ENCODE measurements around the gene CDS2. TPM values are rescaled to one million over a fixed set of nuclear protein-coding genes. Genes with fewer than 3 reads are reported as not detected.
A peak's percentile ranks its signal among the peaks of the same experiment; 100 is the strongest.

CDS2 gene
- total and polyA plus RNA-seq, 2 of the 13 experiments (the other 11 are each of a cell fraction or from before 2014, with no cell fraction given): 81.3 to 153 TPM

- TF ChIP-seq, protein P1, sequence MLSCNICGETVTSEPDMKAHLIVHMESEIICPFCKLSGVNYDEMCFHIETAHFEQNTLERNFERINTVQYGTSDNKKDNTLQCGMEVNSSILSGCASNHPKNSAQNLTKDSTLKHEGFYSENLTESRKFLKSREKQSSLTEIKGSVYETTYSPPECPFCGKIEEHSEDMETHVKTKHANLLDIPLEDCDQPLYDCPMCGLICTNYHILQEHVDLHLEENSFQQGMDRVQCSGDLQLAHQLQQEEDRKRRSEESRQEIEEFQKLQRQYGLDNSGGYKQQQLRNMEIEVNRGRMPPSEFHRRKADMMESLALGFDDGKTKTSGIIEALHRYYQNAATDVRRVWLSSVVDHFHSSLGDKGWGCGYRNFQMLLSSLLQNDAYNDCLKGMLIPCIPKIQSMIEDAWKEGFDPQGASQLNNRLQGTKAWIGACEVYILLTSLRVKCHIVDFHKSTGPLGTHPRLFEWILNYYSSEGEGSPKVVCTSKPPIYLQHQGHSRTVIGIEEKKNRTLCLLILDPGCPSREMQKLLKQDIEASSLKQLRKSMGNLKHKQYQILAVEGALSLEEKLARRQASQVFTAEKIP (CRISPR knock-in tag; IDR thresholded peaks at IDR 0.05; ENCODE audit: borderline replicate concordance): 0 out of 2 replicates have a peak, but pooled peaks have one; percentile 85
- TF ChIP-seq, protein P2, sequence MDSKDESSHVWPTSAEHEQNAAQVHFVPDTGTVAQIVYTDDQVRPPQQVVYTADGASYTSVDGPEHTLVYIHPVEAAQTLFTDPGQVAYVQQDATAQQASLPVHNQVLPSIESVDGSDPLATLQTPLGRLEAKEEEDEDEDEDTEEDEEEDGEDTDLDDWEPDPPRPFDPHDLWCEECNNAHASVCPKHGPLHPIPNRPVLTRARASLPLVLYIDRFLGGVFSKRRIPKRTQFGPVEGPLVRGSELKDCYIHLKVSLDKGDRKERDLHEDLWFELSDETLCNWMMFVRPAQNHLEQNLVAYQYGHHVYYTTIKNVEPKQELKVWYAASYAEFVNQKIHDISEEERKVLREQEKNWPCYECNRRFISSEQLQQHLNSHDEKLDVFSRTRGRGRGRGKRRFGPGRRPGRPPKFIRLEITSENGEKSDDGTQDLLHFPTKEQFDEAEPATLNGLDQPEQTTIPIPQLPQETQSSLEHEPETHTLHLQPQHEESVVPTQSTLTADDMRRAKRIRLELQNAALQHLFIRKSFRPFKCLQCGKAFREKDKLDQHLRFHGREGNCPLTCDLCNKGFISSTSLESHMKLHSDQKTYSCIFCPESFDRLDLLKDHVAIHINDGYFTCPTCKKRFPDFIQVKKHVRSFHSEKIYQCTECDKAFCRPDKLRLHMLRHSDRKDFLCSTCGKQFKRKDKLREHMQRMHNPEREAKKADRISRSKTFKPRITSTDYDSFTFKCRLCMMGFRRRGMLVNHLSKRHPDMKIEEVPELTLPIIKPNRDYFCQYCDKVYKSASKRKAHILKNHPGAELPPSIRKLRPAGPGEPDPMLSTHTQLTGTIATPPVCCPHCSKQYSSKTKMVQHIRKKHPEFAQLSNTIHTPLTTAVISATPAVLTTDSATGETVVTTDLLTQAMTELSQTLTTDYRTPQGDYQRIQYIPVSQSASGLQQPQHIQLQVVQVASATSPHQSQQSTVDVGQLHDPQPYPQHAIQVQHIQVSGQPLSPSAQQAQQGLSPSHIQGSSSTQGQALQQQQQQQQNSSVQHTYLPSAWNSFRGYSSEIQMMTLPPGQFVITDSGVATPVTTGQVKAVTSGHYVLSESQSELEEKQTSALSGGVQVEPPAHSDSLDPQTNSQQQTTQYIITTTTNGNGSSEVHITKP (CRISPR knock-in tag; IDR thresholded peaks at IDR 0.05; ENCODE audit: low read depth): peak; percentile 64; the same call in 1 of the 2 replicates
- TF ChIP-seq, protein P3, sequence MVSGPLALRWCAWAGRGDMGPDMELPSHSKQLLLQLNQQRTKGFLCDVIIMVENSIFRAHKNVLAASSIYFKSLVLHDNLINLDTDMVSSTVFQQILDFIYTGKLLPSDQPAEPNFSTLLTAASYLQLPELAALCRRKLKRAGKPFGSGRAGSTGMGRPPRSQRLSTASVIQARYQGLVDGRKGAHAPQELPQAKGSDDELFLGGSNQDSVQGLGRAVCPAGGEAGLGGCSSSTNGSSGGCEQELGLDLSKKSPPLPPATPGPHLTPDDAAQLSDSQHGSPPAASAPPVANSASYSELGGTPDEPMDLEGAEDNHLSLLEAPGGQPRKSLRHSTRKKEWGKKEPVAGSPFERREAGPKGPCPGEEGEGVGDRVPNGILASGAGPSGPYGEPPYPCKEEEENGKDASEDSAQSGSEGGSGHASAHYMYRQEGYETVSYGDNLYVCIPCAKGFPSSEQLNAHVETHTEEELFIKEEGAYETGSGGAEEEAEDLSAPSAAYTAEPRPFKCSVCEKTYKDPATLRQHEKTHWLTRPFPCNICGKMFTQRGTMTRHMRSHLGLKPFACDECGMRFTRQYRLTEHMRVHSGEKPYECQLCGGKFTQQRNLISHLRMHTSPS (CRISPR knock-in tag; IDR thresholded peaks at IDR 0.05; ENCODE audit: low read depth): peak; percentile 61
- peak; percentile 94; the same call in 1 of the 2 replicates for TF ChIP-seq ZNF709 (CRISPR knock-in tag; IDR thresholded peaks at IDR 0.05)
- peak; percentile 86 for TF ChIP-seq ZHX1 (CRISPR knock-in tag; IDR thresholded peaks at IDR 0.05; ENCODE audit: low read depth)
- no peak for TF ChIP-seq PRPF4 (IDR thresholded peaks at IDR 0.05; ENCODE audit: low read depth, low read length, poor library complexity, severe bottlenecking)
- TF ChIP-seq HBP1 (CRISPR knock-in tag; IDR thresholded peaks at IDR 0.05; ENCODE audit: low read depth): peak; percentile 76
- TF ChIP-seq ATF5 (CRISPR knock-in tag; IDR thresholded peaks at IDR 0.05; ENCODE audit: low read depth): no peak
- TF ChIP-seq THRA (CRISPR knock-in tag; IDR thresholded peaks at IDR 0.05; ENCODE audit: borderline replicate concordance): peak; percentile 96
- TF ChIP-seq ZNF180 (CRISPR knock-in tag; IDR thresholded peaks at IDR 0.05; ENCODE audit: borderline replicate concordance, low read depth): 0 out of 2 replicates have a peak, but pooled peaks have one; percentile 76
- TF ChIP-seq DNMT1 (CRISPR knock-in tag; IDR thresholded peaks at IDR 0.05): 0 out of 2 replicates have a peak, but pooled peaks have one; percentile 50
- peak; percentile 95 for TF ChIP-seq ZNF777 (CRISPR knock-in tag; IDR thresholded peaks at IDR 0.05)
- peak; percentile 93 for TF ChIP-seq TOPORS (CRISPR knock-in tag; IDR thresholded peaks at IDR 0.05)
Observed at GRCh38 chr20:5126512-5127203, at the start of gene CDS2 (continued).

Data from HepG2 (cell line).